ENCODE results near the gene GLB1L2.
A peak's percentile ranks its signal among the peaks of the same experiment; 100 is the strongest.

GLB1L2 gene

GRCh38 chr11:134388590-134388989 is 56.8 kb downstream of the GLB1L2 start:
- no peak for DNase-seq

GRCh38 chr11:134389464-134390180 is 57.8 kb downstream of the GLB1L2 start:
- DNase-seq = no peak

GRCh38 chr11:134390706-134391569 is 59.1 kb downstream of the GLB1L2 start:
- peak; percentile 80 for DNase-seq

GRCh38 chr11:134391656-134392055 is 59.9 kb downstream of the GLB1L2 start:
- no peak for DNase-seq

GRCh38 chr11:134392953-134393615 is 61.3 kb downstream of the GLB1L2 start:
- DNase-seq = no peak

GRCh38 chr11:134393638-134394037 is 61.9 kb downstream of the GLB1L2 start:
- no peak for DNase-seq

- DNase-seq = no peak
Measured at GRCh38 chr11:134394311-134394710, 62.5 kb downstream of the GLB1L2 start.

- DNase-seq = no peak
Measured at GRCh38 chr11:134395002-134395401, 63.2 kb downstream of the GLB1L2 start.

- DNase-seq = no peak
Measured at GRCh38 chr11:134397304-134398078, 65.7 kb downstream of the GLB1L2 start.

- no peak for DNase-seq
Measured at GRCh38 chr11:134398079-134398444, 66.3 kb downstream of the GLB1L2 start.

- no peak for DNase-seq
Measured at GRCh38 chr11:134398644-134399292, 67.0 kb downstream of the GLB1L2 start.

- no peak for DNase-seq
Measured at GRCh38 chr11:134399293-134399654, 67.5 kb downstream of the GLB1L2 start.

GRCh38 chr11:134399996-134400395 is 68.2 kb downstream of the GLB1L2 start:
- DNase-seq = no peak

- DNase-seq = no peak
Measured at GRCh38 chr11:134401825-134402809, 70.3 kb downstream of the GLB1L2 start.

- DNase-seq = no peak
Measured at GRCh38 chr11:134402910-134403309, 71.1 kb downstream of the GLB1L2 start.

GRCh38 chr11:134404575-134405341 is 73.0 kb downstream of the GLB1L2 start:
- DNase-seq = no peak

GRCh38 chr11:134405436-134405835 is 73.6 kb downstream of the GLB1L2 start:
- no peak for DNase-seq

- DNase-seq = no peak
Measured at GRCh38 chr11:134405841-134406240, 74.1 kb downstream of the GLB1L2 start.

GRCh38 chr11:134406264-134407185 is 74.7 kb downstream of the GLB1L2 start:
- no peak for DNase-seq

Data from NCI-H1105 treated with DMSO at 0.1 percent for 48 hours (cell line).